Testis (tissue), 5 donors: Measurements from ENCODE around the gene FRG2. TPM values are rescaled to one million over a fixed set of nuclear protein-coding genes. Genes with fewer than 3 reads are reported as not detected.
A peak's percentile ranks its signal among the peaks of the same experiment; 100 is the strongest.
"Not testable (repeated sequence)": the region's sequence is repeated elsewhere in the genome, so short reads cannot be mapped to it uniquely, and the experiment has no call there.

Experiments used
- DNase-seq: peaks from one replicate; pipeline ENCODE4 v3.0.0-alpha.2; 2019
- H3K27ac ChIP-seq, 2 donors: fragments of 200-600 bp; sonication (generic); one replicate each; pipeline ENCODE4 v1.5.1; 2019
- H3K27me3 ChIP-seq: fragments of 200-600 bp; sonication (generic); one replicate; pipeline ENCODE4 v1.5.1; 2019
- H3K36me3 ChIP-seq: fragments of 200-600 bp; sonication (generic); one replicate; pipeline ENCODE4 v1.5.1; 2017; ENCODE audit warnings: low read depth; ENCODE audit errors: missing control alignments
- H3K4me1 ChIP-seq: fragments of 200-600 bp; sonication (generic); one replicate; pipeline ENCODE4 v1.5.1; 2019
- H3K4me3 ChIP-seq, 2 donors: fragments of 200-600 bp; sonication (generic); one replicate each; pipeline ENCODE4 v1.5.1; 2017 to 2019
- H3K9me3 ChIP-seq: fragments of 200-600 bp; sonication (generic); one replicate; pipeline ENCODE4 v1.5.1; 2017
- WGBS, 2 donors: methylation state at CpG; one replicate each; pipeline ENCODE4 v1.1.5; 2018; 5-methylcytosine and 5-hydroxymethylcytosine counted together
- intact Hi-C: fragments of 100-400 bp; cut with DNase I; formaldehyde crosslinking; loops from one replicate; pipeline ENCODE4 v1.15.1; 2023; ENCODE audit warnings: low total_unique reads
- long read RNA-seq, 2 donors: transcript quantifications; one replicate each; lab custom pipeline, GENCODE V29; 2026
- polyA plus RNA-seq: library from polyadenylated mRNA; stranded (reverse); fragments of 350-450 nt; fragmentation: Illumina TruSeq; extraction: RNeasy Lipid Tissue Mini Kit (QIAGEN cat#74804); gene quantifications from one replicate; pipeline ENCODE4 v1.2.3, GENCODE V29; 2014; ENCODE audit warnings: low read depth, low replicate concordance; ENCODE audit not compliant: insufficient read depth
- total RNA-seq, 2 donors: library from RNA; depleted of rRNA; stranded (reverse); fragments of >200 nt; gene quantifications; one replicate each; pipeline ENCODE4 v1.2.3, GENCODE V29; 2016

FRG2 gene
- under 1 TPM in 1 of 2 donors, not detected in 1; 0.24 TPM for total RNA-seq
- 0.24 TPM for polyA plus RNA-seq
- long read RNA-seq, donor 1, result 0 reads
- long read RNA-seq, donor 2, result 0 reads

GRCh38 chr4:190027156-190027555, at the start of gene FRG2:
FRG2 (minus strand) TSS chr4:190027256; CDS start chr4:190027204, 52 bp downstream.
- H3K36me3 ChIP-seq, H3K4me1 ChIP-seq, intact Hi-C loops, H3K27me3 ChIP-seq, H3K27ac ChIP-seq, H3K4me3 ChIP-seq, H3K9me3 ChIP-seq, DNase-seq: not testable (repeated sequence)
- no CpG with 5 or more reads among the region's 10 CpGs for WGBS, 2 donors

- H3K9me3 ChIP-seq, H3K4me3 ChIP-seq, H3K27ac ChIP-seq, H3K27me3 ChIP-seq, DNase-seq, H3K36me3 ChIP-seq, intact Hi-C loops, H3K4me1 ChIP-seq: not testable (repeated sequence)
- 36 to 89% methylated on average over 43 to 45 of the region's 45 CpGs for WGBS, 2 donors
Measured at GRCh38 chr4:190068351-190068750, 41.3 kb upstream of the FRG2 start.

- intact Hi-C loops, H3K9me3 ChIP-seq, H3K4me1 ChIP-seq, DNase-seq, H3K27ac ChIP-seq, H3K4me3 ChIP-seq, H3K36me3 ChIP-seq, H3K27me3 ChIP-seq: not testable (repeated sequence)
- 14 to 20% methylated on average over 3 of the region's 3 CpGs for WGBS, 2 donors
Measured at GRCh38 chr4:190064805-190065204, 37.7 kb upstream of the FRG2 start.

- H3K27me3 ChIP-seq, H3K27ac ChIP-seq, DNase-seq, H3K36me3 ChIP-seq, intact Hi-C loops, H3K4me3 ChIP-seq, H3K4me1 ChIP-seq, H3K9me3 ChIP-seq: not testable (repeated sequence)
- 35 to 60% methylated on average over 2 of the region's 2 CpGs for WGBS, 2 donors
Measured at GRCh38 chr4:190064342-190064741, 37.3 kb upstream of the FRG2 start, which contains the start of gene DBET. DBET (plus strand) TSS chr4:190064502.

- intact Hi-C loops, H3K27ac ChIP-seq, H3K9me3 ChIP-seq, DNase-seq, H3K4me1 ChIP-seq, H3K27me3 ChIP-seq, H3K36me3 ChIP-seq, H3K4me3 ChIP-seq: not testable (repeated sequence)
- WGBS, 2 donors, result 57% methylated on average over 4 of the region's 4 CpGs; no CpG with 5 or more reads in 1 of the 2 donors
Measured at GRCh38 chr4:190058997-190059396, 31.9 kb upstream of the FRG2 start.

GRCh38 chr4:190049378-190050239, 22.6 kb upstream of the FRG2 start:
- H3K4me3 ChIP-seq, H3K27ac ChIP-seq, H3K36me3 ChIP-seq, H3K9me3 ChIP-seq, H3K27me3 ChIP-seq, intact Hi-C loops, H3K4me1 ChIP-seq: not testable (repeated sequence)
- DNase-seq, result peak; percentile 23
- WGBS, 2 donors, result 26% methylated on average over 7 of the region's 28 CpGs; no CpG with 5 or more reads in 1 of the 2 donors

GRCh38 chr4:190047627-190048026, 20.6 kb upstream of the FRG2 start:
- H3K4me3 ChIP-seq, H3K4me1 ChIP-seq, intact Hi-C loops, H3K27ac ChIP-seq, H3K27me3 ChIP-seq, H3K9me3 ChIP-seq, DNase-seq, H3K36me3 ChIP-seq: not testable (repeated sequence)
- 0% methylated on average over 1 of the region's 12 CpGs for WGBS, 2 donors

GRCh38 chr4:190040873-190041272, 13.8 kb upstream of the FRG2 start:
- H3K4me3 ChIP-seq, H3K9me3 ChIP-seq, intact Hi-C loops, H3K4me1 ChIP-seq, H3K27me3 ChIP-seq, H3K36me3 ChIP-seq, H3K27ac ChIP-seq, DNase-seq: not testable (repeated sequence)
- WGBS, 2 donors, result 25 to 32% methylated on average over 20 to 29 of the region's 40 CpGs

- H3K4me3 ChIP-seq, result peak overlapping the region in 1 of 2 donors; percentile 13
- H3K4me1 ChIP-seq, H3K27me3 ChIP-seq, H3K27ac ChIP-seq, H3K36me3 ChIP-seq, DNase-seq, intact Hi-C loops, H3K9me3 ChIP-seq: not testable (repeated sequence)
- 3% methylated on average over 6 of the region's 39 CpGs; no CpG with 5 or more reads in 1 of the 2 donors for WGBS, 2 donors
Measured at GRCh38 chr4:190037704-190038388, 10.8 kb upstream of the FRG2 start.

- H3K27me3 ChIP-seq, DNase-seq, H3K36me3 ChIP-seq, intact Hi-C loops, H3K9me3 ChIP-seq, H3K27ac ChIP-seq, H3K4me3 ChIP-seq, H3K4me1 ChIP-seq: not testable (repeated sequence)
- WGBS, 2 donors, result 58 to 60% methylated on average over 3 of the region's 5 CpGs
Measured at GRCh38 chr4:190031264-190031663, 4.2 kb upstream of the FRG2 start.

GRCh38 chr4:190022614-190023281, 4.3 kb downstream of the FRG2 start:
- H3K9me3 ChIP-seq, H3K36me3 ChIP-seq, H3K27ac ChIP-seq, DNase-seq, H3K4me1 ChIP-seq, H3K27me3 ChIP-seq, H3K4me3 ChIP-seq, intact Hi-C loops: not testable (repeated sequence)
- 11 to 21% methylated on average over 9 to 40 of the region's 47 CpGs for WGBS, 2 donors
